Nephron (organoid): ENCODE results near the gene UPK2.
"Not testable (repeated sequence)": the region's sequence is repeated elsewhere in the genome, so short reads cannot be mapped to it uniquely, and the experiment has no call there.

ENCODE experiments used
- H3K27ac Mint-ChIP-seq, 3 experiments: 2 replicates each; pipeline ENCODE4 v1.8.0; 2020; ENCODE audit warnings: mixed read lengths in 3 of 3, mild to moderate bottlenecking in 2 of 3, moderate library complexity in 1 of 3
- H3K27me3 Mint-ChIP-seq: 2 replicates; pipeline ENCODE4 v1.8.0; 2021; ENCODE audit warnings: low read depth, mild to moderate bottlenecking, moderate library complexity, mixed read lengths
- H3K36me3 Mint-ChIP-seq: 2 replicates; pipeline ENCODE4 v1.8.0; 2020; ENCODE audit warnings: low read depth, mixed read lengths
- H3K4me1 Mint-ChIP-seq: 2 replicates; pipeline ENCODE4 v1.8.0; 2020; ENCODE audit warnings: mixed read lengths
- H3K4me3 Mint-ChIP-seq, 3 experiments: 2 replicates each; pipeline ENCODE4 v1.8.0; 2020; ENCODE audit warnings: mild to moderate bottlenecking in 3 of 3, mixed read lengths in 3 of 3, moderate library complexity in 2 of 3
- H3K9me3 Mint-ChIP-seq: 2 replicates; pipeline ENCODE4 v1.8.0; 2020; ENCODE audit warnings: mixed read lengths
- CTCF ChIP-seq, 3 experiments: fragments of 200-600 bp; sonication (generic); IDR thresholded peaks; one replicate each; pipeline ENCODE4 v1.5.0; 2021; ENCODE audit warnings: antibody characterized with exemption in 3 of 3; ENCODE audit not compliant: unreplicated experiment in 3 of 3

The UPK2 gene

GRCh38 chr11:118939953-118940598 lies 16.0 kb upstream of the UPK2 start:
- Mint-ChIP-seq H3K27ac (peak overlapping the region in 2 of 3 experiments; percentile 44 to 78), H3K27me3 (peaks cover 7% of the 10 kb centered on the region), H3K4me3 (no peak overlapping the region), H3K9me3 (no peaks in the 10 kb centered on the region), H3K36me3 (no peaks in the 10 kb centered on the region), H3K4me1 (peaks cover 13% of the 10 kb centered on the region)
- no peak for TF ChIP-seq CTCF (IDR thresholded peaks at IDR 0.05; ENCODE audit: unreplicated experiment in 3 of 3)

- no peak overlapping the region for H3K4me3 Mint-ChIP-seq
- TF ChIP-seq CTCF (IDR thresholded peaks at IDR 0.05; ENCODE audit: unreplicated experiment in 3 of 3) = no peak
- no peaks in the 10 kb centered on the region for H3K9me3 Mint-ChIP-seq
- H3K4me1 Mint-ChIP-seq = peaks cover 6% of the 10 kb centered on the region
- no peaks in the 10 kb centered on the region for H3K36me3 Mint-ChIP-seq
- no peak overlapping the region for H3K27ac Mint-ChIP-seq
- H3K27me3 Mint-ChIP-seq = peaks cover 21% of the 10 kb centered on the region
Measured at GRCh38 chr11:118947091-118947490, 9.0 kb upstream of the UPK2 start.

GRCh38 chr11:118948000-118948399 lies 8.1 kb upstream of the UPK2 start:
- Mint-ChIP-seq H3K36me3 (no peaks in the 10 kb centered on the region), H3K9me3 (no peaks in the 10 kb centered on the region), H3K4me3 (no peak overlapping the region), H3K27ac (peak overlapping the region in 1 of 3 experiments; percentile 7), H3K4me1 (peaks cover 6% of the 10 kb centered on the region), H3K27me3 (peaks cover 22% of the 10 kb centered on the region)
- TF ChIP-seq CTCF (IDR thresholded peaks at IDR 0.05; ENCODE audit: unreplicated experiment in 3 of 3) = no peak

DNA sequence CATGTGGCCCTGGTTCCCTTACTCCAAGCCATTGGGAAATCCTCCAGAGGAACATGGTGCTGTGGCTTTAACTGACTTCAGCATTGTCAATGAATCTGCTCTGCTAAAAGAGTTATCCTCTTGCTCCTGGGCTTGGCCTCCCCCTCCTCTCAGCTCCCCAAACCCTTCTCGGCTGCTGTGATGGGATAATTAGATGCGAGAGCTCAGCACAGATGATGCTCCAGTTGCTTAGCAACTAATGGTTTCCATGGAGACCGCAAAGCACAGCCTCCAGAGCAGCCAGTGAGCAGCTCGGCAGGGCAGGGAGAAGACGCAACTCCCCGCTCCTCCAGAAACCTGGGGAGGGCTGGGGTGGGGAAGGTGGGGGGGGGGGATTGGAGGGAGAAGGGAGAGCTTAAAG lies 2.8 kb upstream of the UPK2 start:
- Mint-ChIP-seq H3K4me1 (no peaks in the 10 kb centered on the region), H3K4me3 (no peak overlapping the region), H3K27ac (no peak overlapping the region), H3K9me3 (no peaks in the 10 kb centered on the region), H3K36me3 (no peaks in the 10 kb centered on the region), H3K27me3 (peaks cover 41% of the 10 kb centered on the region)
- no peak for TF ChIP-seq CTCF (IDR thresholded peaks at IDR 0.05; ENCODE audit: unreplicated experiment in 3 of 3)

DNA sequence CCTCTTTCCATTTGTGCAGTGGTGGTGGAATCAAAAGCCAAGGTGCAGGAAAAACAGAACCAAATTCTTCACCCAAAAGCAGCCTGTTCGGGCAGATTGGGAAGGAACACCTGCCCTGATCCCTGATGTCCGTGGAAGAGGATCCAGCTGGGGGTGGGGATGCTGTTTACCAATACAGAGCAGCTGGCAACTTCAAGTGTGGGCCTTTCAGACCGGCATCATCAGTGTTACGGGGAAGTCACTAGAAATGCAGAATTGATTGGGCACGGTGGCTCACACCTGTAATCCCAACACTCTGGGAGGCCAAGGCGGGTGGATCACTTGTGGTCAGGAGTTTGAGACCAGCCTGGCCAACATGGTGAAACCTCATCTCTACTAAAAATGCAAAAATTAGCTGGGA lies 2.1 kb upstream of the UPK2 start:
- peaks cover 39% of the 10 kb centered on the region for H3K27me3 Mint-ChIP-seq
- H3K4me3 Mint-ChIP-seq, H3K4me1 Mint-ChIP-seq, H3K36me3 Mint-ChIP-seq, H3K27ac Mint-ChIP-seq, H3K9me3 Mint-ChIP-seq: not testable (repeated sequence)

DNA sequence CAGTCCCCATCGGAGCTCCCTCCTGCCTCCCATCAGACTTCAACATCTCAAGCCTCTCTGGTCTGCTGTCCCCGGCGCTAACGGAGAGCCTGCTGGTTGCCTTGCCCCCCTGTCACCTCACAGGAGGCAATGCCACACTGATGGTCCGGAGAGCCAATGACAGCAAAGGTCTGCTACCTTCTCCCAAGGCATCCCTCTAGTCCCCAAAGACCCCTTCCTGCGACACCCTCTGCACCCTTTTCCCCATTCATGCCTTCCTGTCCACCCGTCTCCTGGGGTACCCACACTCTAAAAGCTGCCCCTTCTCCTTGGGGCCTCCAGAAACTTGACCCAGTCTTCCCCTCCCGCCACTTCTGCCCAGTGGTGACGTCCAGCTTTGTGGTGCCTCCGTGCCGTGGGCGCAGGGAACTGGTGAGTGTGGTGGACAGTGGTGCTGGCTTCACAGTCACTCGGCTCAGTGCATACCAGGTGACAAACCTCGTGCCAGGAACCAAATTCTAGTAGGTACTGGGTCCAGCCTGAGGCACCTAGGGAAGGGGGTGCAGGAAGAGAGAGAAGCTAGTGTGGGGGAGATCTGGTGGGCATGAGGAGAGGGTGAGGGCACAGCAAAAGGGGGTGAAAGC lies 860 bp downstream of the UPK2 start:
- Mint-ChIP-seq H3K9me3 (no peaks in the 10 kb centered on the region), H3K36me3 (no peaks in the 10 kb centered on the region), H3K27ac (no peak overlapping the region), H3K4me1 (no peaks in the 10 kb centered on the region), H3K4me3 (no peak overlapping the region), H3K27me3 (peaks cover 38% of the 10 kb centered on the region)
- TF ChIP-seq CTCF (IDR thresholded peaks at IDR 0.05; ENCODE audit: unreplicated experiment in 3 of 3) = peak in 1 of 3 experiments; percentile 40
